ENCODE measurements around the gene TNFSF18. TPM values are rescaled to one million over a fixed set of nuclear protein-coding genes. Genes with fewer than 3 reads are reported as not detected.

Gene TNFSF18
- total and polyA plus RNA-seq, 3 donors from 2014 or later, result 0.16 to 0.43 (median 0.16) TPM

- no peak for DNase-seq
- Histone ChIP-seq H3K4me1 (no peaks in the 10 kb centered on the region), H3K27ac (no peak overlapping the region), H3K9me3 (no peaks in the 10 kb centered on the region), H3K36me3 (ENCODE audit: low read depth, missing control alignments) (no peaks in the 10 kb centered on the region), H3K4me3 (no peak overlapping the region), H3K27me3 (no peaks in the 10 kb centered on the region)
- TF ChIP-seq POLR2A (IDR thresholded peaks at IDR 0.05), result no peak
- no peak for TF ChIP-seq CTCF (IDR thresholded peaks at IDR 0.05)
- intact Hi-C loops (cut with DNase I; ENCODE audit: low total_unique reads), result no loop called here
- WGBS, 2 donors, result 72 to 79% methylated on average over 3 of the region's 3 CpGs
Observed at GRCh38 chr1:173064011-173064410, 13.3 kb upstream of the TNFSF18 start.

GRCh38 chr1:173063171-173063570 is 12.4 kb upstream of the TNFSF18 start:
- H3K27me3 ChIP-seq, result no peaks in the 10 kb centered on the region
- TF ChIP-seq CTCF (IDR thresholded peaks at IDR 0.05) (no peak), POLR2A (IDR thresholded peaks at IDR 0.05) (no peak)
- WGBS, 2 donors, result 80 to 88% methylated on average over 1 of the region's 1 CpG
- no peaks in the 10 kb centered on the region for H3K4me1 ChIP-seq
- DNase-seq, result no peak
- no peaks in the 10 kb centered on the region for H3K36me3 ChIP-seq (ENCODE audit: low read depth, missing control alignments)
- H3K9me3 ChIP-seq, result no peaks in the 10 kb centered on the region
- no peak overlapping the region for H3K4me3 ChIP-seq
- H3K27ac ChIP-seq, result no peak overlapping the region
- intact Hi-C loops (cut with DNase I; ENCODE audit: low total_unique reads), result no loop called here

GRCh38 chr1:173062150-173062938 is 11.6 kb upstream of the TNFSF18 start:
- no peaks in the 10 kb centered on the region for H3K9me3 ChIP-seq
- TF ChIP-seq CTCF (IDR thresholded peaks at IDR 0.05) (no peak), POLR2A (IDR thresholded peaks at IDR 0.05) (no peak)
- no peaks in the 10 kb centered on the region for H3K4me1 ChIP-seq
- H3K27ac ChIP-seq, result no peak overlapping the region
- H3K4me3 ChIP-seq, result no peak overlapping the region
- DNase-seq, result no peak
- WGBS, 2 donors, result 90 to 93% methylated on average over 1 of the region's 1 CpG
- H3K27me3 ChIP-seq, result no peaks in the 10 kb centered on the region
- intact Hi-C loops (cut with DNase I; ENCODE audit: low total_unique reads), result no loop called here
- no peaks in the 10 kb centered on the region for H3K36me3 ChIP-seq (ENCODE audit: low read depth, missing control alignments)

GRCh38 chr1:173058556-173058955 is 7.8 kb upstream of the TNFSF18 start:
- no peaks in the 10 kb centered on the region for H3K36me3 ChIP-seq (ENCODE audit: low read depth, missing control alignments)
- WGBS, 2 donors, result 73 to 75% methylated on average over 1 of the region's 1 CpG
- no peaks in the 10 kb centered on the region for H3K9me3 ChIP-seq
- DNase-seq, result no peak
- TF ChIP-seq POLR2A (IDR thresholded peaks at IDR 0.05), result no peak
- TF ChIP-seq CTCF (IDR thresholded peaks at IDR 0.05), result no peak
- no peaks in the 10 kb centered on the region for H3K27me3 ChIP-seq
- H3K4me3 ChIP-seq, result no peak overlapping the region
- intact Hi-C loops (cut with DNase I; ENCODE audit: low total_unique reads), result no loop called here
- no peak overlapping the region for H3K27ac ChIP-seq
- no peaks in the 10 kb centered on the region for H3K4me1 ChIP-seq

- H3K4me3 ChIP-seq, result no peak overlapping the region
- no peaks in the 10 kb centered on the region for H3K36me3 ChIP-seq (ENCODE audit: low read depth, missing control alignments)
- no peaks in the 10 kb centered on the region for H3K4me1 ChIP-seq
- intact Hi-C loops (cut with DNase I; ENCODE audit: low total_unique reads), result no loop called here
- no peak for TF ChIP-seq CTCF (IDR thresholded peaks at IDR 0.05)
- TF ChIP-seq POLR2A (IDR thresholded peaks at IDR 0.05), result no peak
- no peak for DNase-seq
- no peaks in the 10 kb centered on the region for H3K9me3 ChIP-seq
- no peaks in the 10 kb centered on the region for H3K27me3 ChIP-seq
- no peak overlapping the region for H3K27ac ChIP-seq
Observed at GRCh38 chr1:173057984-173058383, 7.2 kb upstream of the TNFSF18 start.

All from testis (tissue), 3 donors.